GM18868 (cell line): ENCODE data around the gene TMEM150A.
"Not testable (repeated sequence)": the region's sequence is repeated elsewhere in the genome, so short reads cannot be mapped to it uniquely, and the experiment has no call there.

ENCODE experiments used
- ATAC-seq: cut with Tn5 transposase; IDR thresholded peaks from one replicate; pipeline ENCODE4 v1.9.1; 2021; ENCODE audit warnings: mild to moderate bottlenecking, moderate library complexity; ENCODE audit not compliant: unreplicated experiment

TMEM150A gene, protein sequence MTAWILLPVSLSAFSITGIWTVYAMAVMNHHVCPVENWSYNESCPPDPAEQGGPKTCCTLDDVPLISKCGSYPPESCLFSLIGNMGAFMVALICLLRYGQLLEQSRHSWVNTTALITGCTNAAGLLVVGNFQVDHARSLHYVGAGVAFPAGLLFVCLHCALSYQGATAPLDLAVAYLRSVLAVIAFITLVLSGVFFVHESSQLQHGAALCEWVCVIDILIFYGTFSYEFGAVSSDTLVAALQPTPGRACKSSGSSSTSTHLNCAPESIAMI

DNA sequence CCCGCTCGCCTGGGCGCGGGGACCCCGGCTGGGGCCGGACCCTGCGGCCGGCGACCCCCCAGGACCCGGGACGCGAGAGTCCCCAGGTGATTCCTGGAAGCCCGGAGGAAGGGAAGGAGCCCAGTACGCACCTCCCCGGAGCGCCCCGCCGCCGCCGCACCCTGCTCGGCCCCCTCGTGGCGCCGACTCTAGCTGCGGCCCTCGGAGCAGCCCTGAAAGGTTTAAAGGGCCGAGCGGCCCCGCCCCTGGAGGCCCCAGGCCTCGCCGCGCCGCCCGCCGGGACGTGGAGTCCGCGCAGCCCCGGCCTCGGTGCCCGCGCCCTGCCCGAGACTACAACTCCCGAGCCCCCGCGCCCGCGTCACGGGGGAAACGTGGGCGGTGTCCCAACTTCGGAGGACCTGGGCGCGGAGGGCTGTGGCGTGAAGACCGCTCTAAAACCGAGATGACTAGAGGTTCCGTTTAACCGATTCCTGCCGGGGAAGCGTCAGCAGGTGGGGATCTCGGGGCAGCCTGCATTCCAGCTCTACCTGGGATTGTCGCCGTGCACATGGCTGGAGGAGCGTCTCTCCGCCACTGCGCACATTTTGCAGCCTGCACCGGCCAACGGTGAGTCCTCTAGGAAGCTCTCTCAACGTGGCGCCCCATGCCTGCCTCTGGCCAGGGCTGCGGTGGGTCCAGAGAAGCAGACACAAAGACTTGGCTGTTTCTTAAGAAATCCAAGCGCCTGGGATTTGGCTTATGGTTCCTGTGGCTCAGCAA, at the start of gene TMEM150A:
TMEM150A (minus strand) TSS at position 223 of the 759 bp plus-strand sequence. CDS start 750 bp downstream, outside the sequence.
- peak; percentile 95 for ATAC-seq

DNA sequence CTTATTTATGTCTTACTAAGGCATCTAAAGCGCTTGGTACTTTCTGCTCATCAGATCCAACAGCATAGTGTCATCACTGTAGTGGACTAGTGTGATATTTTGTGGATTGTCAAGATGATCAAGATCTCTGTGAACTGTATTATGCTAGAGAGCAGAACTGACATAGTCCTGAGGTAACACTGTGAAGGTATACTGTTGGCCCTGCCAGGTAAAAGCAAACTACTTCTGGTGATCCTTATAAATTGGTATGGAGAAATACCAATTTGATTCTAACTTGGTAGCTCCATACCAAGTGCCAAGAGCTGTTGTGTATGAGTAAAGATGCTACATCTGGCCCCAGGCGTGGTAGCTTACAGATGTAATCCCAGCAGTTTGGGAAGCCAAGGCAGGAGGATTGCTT, 49.6 kb upstream of the TMEM150A start:
- ATAC-seq: no peak

DNA sequence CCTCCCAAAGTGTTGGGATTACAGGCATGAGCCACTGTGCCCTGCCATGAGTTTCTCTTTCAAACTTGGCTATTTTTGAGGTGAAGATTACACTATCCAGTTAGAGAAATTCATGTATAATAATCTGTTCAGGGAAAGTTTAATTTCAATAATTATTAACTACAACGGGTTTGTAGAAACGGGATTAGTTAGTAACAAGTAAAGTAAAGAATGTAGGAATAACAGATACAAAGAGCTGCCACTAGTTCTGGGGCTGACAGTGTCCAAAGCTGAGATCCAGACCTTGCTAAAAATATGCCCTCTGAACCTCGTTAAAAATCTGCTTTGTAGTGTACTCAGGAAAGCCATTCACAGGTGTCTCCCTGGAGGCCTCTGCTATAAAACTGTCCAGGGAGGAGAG, 48.6 kb upstream of the TMEM150A start:
- no peak for ATAC-seq

DNA sequence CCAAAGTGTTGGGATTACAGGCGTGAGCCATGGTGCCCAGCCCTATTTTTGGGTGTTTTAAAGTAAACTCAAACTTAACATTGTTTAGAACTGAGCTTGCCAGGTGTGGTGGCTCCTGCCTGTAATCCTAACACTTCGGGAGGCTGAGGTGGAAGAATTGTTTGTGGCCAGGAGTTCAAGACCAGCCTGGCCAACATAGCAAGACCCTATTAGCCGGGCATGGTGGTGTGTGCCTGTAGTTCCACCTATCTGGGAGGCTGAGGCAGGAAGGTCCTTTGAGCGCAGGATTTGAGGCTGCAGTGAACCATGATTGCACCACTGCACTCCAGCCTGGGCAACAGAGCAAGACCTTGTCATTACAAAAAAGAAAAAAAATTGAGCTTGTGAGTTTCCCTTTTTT, 48.0 kb upstream of the TMEM150A start:
- ATAC-seq: no peak

DNA sequence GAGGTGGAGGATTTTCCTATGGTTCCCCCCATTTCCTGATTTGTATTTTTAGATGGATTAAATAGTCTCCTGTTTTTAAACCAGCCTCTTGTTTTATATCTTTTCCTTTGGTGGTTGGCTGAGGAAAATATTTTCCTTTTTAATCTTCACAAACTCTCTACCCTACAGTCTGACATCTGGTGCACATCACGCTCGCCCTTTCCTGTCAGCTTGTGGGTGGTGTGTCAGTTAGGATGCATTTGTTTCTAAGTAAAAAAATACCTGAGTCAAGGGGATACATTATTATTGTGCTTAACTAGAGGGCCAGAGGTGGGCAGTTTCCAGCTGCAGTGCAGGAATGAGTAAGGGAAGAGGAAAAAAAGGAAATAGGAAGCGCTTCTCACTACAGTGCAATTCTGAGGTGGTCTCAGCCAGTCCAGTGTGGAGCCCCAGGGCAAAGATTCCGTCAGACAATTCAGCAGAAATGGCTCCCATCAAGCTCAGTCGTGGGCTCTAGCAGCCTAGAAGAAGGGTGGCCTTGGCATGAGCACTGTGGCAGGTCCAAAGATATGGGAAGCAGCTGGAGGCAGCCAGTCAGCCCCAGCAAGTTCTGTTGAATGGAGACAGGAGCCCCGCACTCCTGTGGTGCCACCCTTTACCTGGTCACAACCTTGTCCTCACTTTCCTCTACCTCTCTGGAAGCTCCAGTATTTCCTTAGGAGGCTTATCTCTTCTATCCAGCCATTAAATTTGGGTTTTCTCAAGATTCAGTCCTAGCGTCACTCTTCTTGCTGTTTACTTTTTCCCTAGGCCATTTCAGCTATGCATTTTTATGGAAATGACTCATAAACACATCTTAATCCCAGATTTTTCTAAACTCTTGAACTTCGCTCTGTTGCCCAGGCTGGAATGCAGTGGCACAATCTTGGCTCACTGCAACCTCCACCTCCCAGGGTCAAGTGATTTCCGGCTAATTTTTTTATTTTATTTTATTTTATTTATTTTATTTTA, 47.0 kb upstream of the TMEM150A start:
- no peak for ATAC-seq

DNA sequence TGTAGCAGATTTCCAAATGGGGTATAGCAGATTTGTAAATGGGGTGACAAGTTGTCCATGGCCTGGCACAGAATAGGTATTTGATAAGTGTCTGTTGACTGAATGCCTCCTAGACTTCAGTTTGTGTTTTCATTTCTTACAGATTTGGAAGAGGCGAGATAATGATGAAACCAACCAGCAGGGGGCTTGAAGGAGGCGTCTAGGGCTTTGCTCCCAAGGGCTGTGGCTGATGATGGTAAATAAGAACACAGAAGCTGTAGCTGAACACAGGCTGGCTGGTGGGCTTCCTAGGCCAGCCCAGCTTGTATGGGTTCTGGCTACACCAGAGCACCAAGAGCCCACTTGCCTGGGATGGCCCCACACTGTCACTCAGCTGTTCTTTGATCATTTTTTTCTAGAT, 46.1 kb upstream of the TMEM150A start:
- ATAC-seq: no peak

DNA sequence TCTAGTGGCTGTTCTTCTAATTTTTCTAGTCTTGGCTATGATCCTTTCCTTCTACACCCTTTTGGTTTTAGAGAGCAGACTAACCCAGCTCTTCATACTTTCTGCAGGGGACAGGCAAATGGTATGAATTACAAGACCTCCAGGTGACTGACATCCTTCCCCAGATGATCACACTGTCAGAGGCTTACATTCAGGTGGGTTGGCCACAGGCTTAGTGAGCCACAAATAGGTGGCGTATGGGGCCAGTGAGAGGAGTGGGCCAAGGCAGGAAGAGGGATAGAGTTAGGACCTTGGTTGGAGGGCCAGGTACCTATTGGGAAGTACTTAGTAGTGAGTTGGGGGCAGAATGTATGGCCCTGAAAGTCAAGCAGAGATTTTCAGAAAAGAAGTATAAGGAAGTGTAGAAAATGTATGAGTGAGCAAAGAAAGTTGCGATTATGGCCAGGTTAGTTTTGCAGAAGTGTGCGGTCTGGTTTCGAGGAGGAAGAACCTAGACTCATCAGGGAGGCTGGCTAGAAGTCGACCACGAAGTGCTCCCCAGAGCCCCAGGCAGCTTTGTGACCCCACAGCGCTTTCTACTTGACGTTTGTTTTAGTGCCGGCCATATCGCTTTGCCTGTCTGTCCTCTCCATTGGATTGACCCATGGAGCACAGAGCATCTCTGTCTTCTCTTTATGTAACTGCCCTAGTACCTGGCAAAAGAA, 45.5 kb upstream of the TMEM150A start:
- ATAC-seq: peak; percentile 79

DNA sequence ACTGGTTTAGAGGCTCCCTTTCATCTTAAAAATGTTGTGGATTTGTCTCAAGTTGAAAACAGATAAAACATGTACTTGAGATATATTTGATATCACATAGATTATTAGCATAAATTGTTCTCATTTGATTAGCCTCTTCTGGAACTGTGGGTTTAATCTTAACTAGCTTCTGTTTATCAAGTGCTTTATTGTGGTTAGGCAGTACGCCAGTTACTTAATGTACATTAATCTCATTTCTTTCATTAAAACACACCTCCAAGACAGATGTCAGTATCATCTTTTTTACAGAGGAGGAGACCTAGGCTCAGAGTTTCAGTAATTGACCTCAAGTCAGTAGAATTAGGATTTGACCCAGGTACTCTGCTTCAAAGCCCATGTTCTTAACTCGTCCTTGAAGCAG, 43.7 kb upstream of the TMEM150A start:
- no peak for ATAC-seq

DNA sequence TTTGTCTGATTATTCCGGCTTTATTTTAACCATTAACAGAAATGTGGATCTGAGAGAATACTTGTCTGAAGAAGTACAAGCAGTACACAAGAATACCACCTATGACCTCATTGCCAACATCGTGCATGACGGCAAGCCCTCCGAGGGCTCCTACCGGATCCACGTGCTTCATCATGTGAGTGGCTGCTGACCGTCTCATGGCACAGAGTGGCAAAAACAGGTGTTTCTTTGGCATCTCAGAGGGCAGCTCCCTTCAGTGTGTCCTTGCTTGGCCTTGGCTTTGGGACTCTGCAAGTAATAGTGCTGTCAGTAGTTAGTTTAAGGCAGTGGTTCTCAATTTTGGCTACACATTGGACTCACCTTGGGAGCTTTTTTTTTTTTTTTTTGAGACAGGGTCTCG, 42.4 kb upstream of the TMEM150A start:
- ATAC-seq: no peak

DNA sequence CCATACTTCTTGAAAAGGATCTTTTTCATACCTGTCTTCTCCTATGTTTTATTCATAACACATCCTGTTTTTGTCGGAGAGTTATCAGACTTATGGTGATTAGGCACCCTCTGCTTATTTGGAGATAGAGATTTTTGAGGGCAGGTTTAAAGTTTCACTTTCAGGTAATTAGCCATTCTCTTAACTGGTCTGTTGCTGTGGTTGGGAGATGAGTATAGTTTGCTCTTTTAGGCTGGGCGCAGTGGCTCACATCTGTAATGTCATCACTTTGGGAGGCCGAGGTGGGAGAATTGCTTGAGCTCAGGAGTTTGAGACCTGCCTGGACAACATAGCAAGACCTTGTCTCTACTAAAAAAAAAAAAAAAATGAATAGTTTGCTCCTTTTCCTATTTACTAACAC, 40.2 kb upstream of the TMEM150A start:
- peak; percentile 82 for ATAC-seq

DNA sequence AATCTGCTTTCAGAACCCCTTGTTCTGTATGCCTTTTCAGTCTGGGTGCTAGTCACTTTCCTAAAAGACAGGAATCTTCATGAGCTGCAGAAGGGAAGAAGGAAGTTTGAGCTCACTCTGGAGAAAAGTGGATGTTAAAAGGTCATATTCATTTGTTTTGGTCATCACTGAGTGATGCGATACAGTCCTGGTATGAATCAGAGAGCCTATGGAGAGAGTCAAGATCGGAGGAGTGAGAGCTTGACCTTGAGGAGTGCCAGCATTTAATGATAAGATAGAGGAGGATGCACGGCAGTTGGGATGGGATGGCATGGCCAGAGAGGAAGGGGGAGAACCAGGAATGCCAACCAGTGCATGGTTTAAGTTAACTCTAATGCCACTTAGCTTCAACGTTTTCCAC, 33.1 kb upstream of the TMEM150A start:
- ATAC-seq: no peak

DNA sequence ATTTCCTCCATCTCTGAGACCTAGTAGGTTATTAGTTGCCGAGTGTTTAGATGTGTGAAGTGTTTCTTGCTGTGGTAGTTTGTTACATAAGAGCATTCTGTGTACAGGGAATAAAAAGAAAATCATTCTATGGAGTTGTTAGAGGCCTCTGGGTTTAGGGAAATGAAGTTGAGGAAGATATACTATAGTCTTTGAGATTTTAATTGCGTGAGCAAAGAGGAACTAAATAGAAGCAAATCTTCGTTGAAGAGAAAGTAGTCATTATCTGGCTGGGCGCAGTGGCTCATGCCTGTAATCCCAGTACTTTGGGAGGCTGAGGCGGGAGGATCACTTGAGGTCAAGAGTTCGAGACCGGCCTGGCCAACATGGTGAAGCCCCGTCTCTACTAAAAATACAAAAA, 32.5 kb upstream of the TMEM150A start:
- no peak for ATAC-seq

DNA sequence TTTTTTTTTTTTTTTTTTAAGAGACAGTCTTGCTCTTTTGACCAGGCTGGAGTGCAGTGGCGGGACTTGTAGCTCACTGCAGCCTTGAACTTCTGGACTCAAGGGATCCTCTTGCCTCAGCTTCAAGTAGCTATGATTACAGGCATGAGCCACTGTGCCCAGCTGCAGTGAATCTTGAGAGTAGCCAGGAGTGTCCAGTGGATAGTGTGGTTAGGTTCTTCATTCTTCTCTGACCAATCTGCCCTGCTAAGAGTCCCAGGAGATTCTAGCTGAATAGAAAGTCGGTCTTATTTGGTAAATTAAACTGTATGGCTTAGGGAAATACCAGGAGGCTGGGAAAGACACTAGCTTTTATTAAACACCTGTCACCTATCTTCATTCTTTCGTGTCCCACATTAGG, 28.8 kb upstream of the TMEM150A start:
- no peak for ATAC-seq

DNA sequence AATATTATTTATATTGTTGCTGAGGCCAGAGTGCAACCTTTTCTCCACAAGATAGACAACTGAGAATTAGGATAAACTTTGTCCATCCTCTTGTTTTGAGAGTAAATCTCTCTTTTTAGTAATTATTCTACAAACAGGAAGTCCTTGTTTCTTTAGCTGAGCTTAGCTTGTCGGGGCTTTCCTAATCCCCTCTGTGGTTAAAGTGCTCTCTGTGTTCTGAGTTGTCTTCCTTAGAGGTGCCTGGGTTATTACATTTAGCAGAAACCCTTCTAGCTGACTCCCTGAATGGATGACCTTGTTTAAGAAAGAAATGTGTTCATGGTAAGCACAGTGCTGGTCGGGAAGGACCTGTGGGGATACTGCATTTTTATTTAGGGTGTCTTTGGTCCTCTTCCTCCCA, 26.2 kb upstream of the TMEM150A start:
- peak; percentile 74 for ATAC-seq

DNA sequence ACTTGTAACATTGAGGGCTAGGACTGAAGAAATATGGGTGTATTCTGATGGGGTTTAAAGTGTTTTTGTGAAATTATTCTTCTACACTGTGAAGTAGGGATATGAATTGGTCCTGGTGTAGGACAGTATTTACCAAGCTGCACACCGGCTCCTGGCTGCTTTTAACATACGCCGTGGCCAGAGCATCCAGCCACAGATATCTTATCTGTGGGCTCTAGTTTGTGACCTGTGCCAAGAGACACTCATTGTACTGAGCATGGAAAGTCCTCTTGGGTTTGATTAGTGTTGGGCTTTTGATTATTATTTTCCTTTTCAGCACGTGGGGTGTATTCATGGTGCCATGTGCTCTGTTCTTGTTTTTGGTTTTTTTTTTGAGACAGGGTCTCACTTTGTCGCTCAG, 21.5 kb upstream of the TMEM150A start:
- ATAC-seq: no peak

DNA sequence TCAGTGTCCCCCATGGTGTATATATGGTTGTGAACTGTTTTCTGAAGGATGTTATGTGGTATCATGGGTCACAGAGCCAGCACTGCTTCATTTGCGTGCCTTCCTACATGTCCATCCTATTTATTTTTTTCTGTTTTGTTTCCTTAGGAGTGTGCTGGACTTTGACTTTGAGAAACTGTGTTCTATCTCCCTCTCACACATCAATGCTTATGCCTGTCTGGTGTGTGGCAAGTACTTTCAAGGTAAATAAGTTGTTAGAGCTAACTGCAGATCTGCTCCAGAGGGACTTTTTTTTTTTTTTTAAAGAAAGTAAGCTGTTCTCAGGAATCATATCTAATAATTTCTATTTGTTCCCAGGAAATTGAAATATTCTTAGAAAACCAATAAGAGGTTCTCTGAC, 18.8 kb upstream of the TMEM150A start:
- no peak for ATAC-seq

DNA sequence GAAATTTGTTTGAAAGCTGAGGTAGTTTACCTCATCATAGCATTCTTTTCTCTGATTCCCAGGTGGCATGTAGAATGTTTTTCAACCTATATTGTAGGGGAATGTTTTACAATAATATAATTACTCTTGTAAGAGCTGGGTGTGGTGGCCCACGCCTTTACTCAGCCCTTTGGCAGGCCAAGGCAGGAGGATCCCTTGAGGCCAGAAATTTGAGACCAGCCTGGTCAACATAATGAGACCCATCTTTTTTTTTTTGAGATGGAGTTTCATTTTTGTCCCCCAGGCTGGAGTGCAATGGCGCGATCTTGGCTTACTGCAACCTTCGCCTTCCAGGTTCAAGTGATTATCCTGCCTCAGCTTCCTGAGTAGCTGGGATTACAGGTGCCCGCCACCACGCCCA, 17.1 kb upstream of the TMEM150A start:
- ATAC-seq: no peak

DNA sequence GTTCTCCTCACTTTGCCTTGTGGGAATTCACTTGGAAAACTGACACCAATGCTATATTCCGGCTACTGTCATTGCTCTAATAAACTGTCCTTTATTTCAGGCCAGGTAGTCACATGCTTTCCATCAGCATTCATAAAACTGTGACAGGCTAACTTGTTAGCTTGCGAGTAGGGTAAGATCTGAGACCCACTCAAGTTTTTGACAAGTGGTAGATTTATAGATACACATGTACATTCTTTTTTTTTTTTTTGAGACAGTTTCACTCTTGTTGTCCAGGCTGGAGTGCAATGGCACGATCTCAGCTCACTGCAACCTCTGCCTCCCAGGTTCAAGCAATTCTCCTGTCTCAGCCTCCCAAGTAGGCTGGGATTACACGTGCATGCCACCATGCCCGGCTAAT, 15.2 kb upstream of the TMEM150A start:
- not testable (repeated sequence) for ATAC-seq

DNA sequence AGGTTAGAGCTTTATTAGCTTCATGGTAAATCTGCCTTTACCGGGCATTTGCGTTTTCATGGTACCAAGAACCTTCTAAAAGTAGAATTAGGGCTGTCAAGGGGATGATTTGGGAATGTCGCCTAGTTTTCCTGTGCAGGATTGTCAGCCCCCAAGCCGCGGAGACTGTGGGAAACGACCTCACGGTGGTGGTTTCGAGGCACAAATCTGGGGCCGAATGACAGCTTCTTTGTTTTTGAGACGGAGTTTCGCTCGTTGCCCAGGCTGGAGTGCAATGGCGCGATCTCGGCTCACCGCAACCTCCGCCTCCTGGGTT, 12.9 kb upstream of the TMEM150A start:
- no peak for ATAC-seq

DNA sequence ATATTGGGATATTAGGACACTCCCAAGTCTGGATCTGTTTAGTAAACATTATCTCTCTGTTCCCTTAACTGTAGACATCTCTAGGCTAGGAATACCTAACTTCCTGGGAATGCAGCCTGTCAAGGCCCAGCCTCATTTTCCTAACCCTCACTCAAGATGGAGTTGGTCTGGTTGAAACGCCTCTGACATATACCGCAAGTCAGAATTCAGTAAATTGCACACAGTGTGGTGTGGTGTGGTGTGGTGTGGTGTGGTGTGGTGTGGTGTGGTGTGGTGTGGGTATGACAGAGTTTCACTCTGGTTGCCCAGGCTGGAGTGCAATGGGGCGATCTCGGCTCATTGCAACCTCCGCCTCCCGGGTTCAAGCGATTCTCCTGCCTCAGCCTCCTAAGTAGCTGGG, 12.3 kb upstream of the TMEM150A start:
- not testable (repeated sequence) for ATAC-seq
